Renal cortical epithelial cell (primary cell): Measurements from ENCODE around the gene A4GALT. TPM values are rescaled to one million over a fixed set of nuclear protein-coding genes. Genes with fewer than 3 reads are reported as not detected.
A peak's percentile ranks its signal among the peaks of the same experiment; 100 is the strongest.
"Not testable (repeated sequence)": the region's sequence is repeated elsewhere in the genome, so short reads cannot be mapped to it uniquely, and the experiment has no call there.

Experiments
- DNase-seq: peaks from one replicate; pipeline ENCODE4 v3.0.0-alpha.2; 2011; ENCODE audit warnings: low read depth
- total RNA-seq: library from RNA; depleted of rRNA; stranded (reverse); fragments of >200 nt; gene quantifications from 2 replicates; pipeline ENCODE4 v1.2.3, GENCODE V29; 2014

Gene A4GALT
- total RNA-seq, 1 donor from 2014 or later = 64.8 TPM

GRCh38 chr22:42682113-42682851 lies 38.4 kb downstream of the A4GALT start:
- no peak for DNase-seq

GRCh38 chr22:42680648-42681047 lies 40.0 kb downstream of the A4GALT start:
- DNase-seq = peak; percentile 91

GRCh38 chr22:42679691-42680090 lies 41.0 kb downstream of the A4GALT start:
- no peak for DNase-seq

GRCh38 chr22:42678894-42679293 lies 41.8 kb downstream of the A4GALT start:
- no peak for DNase-seq

- not testable (repeated sequence) for DNase-seq
Observed at GRCh38 chr22:42677936-42678335, 42.7 kb downstream of the A4GALT start.

GRCh38 chr22:42676059-42676607 lies 44.5 kb downstream of the A4GALT start:
- DNase-seq = peak; percentile 66

- DNase-seq = peak; percentile 85
Observed at GRCh38 chr22:42673898-42674401, 46.7 kb downstream of the A4GALT start.

GRCh38 chr22:42673071-42673470 lies 47.6 kb downstream of the A4GALT start:
- DNase-seq = not testable (repeated sequence)

- no peak for DNase-seq
Observed at GRCh38 chr22:42670921-42671709, 49.6 kb downstream of the A4GALT start.

GRCh38 chr22:42670046-42670445 lies 50.6 kb downstream of the A4GALT start:
- DNase-seq = no peak

- not testable (repeated sequence) for DNase-seq
Observed at GRCh38 chr22:42666393-42666792, 54.3 kb downstream of the A4GALT start.

- no peak for DNase-seq
Observed at GRCh38 chr22:42664976-42665831, 55.5 kb downstream of the A4GALT start.

- no peak for DNase-seq
Observed at GRCh38 chr22:42661985-42662831, 58.5 kb downstream of the A4GALT start.

GRCh38 chr22:42656578-42656977 lies 64.1 kb downstream of the A4GALT start:
- no peak for DNase-seq

- no peak for DNase-seq
Observed at GRCh38 chr22:42655693-42656092, 65.0 kb downstream of the A4GALT start.

GRCh38 chr22:42654436-42655073 lies 66.1 kb downstream of the A4GALT start:
- no peak for DNase-seq

- no peak for DNase-seq
Observed at GRCh38 chr22:42653999-42654398, 66.7 kb downstream of the A4GALT start.

- DNase-seq = peak; percentile 61
Observed at GRCh38 chr22:42651134-42651533, 69.5 kb downstream of the A4GALT start.

- DNase-seq = no peak
Observed at GRCh38 chr22:42649246-42650099, 71.2 kb downstream of the A4GALT start, which contains the start of gene CYB5R3. CYB5R3 (minus strand) TSS chr22:42649392; CDS start chr22:42649315, 77 bp downstream.
